ENCODE measurements around the gene PTHLH. TPM values are rescaled to one million over a fixed set of nuclear protein-coding genes. Genes with fewer than 3 reads are reported as not detected.

The PTHLH gene
- total and polyA plus RNA-seq, 8 donors: 0.09 to 0.89 (median 0.27) TPM

DNA sequence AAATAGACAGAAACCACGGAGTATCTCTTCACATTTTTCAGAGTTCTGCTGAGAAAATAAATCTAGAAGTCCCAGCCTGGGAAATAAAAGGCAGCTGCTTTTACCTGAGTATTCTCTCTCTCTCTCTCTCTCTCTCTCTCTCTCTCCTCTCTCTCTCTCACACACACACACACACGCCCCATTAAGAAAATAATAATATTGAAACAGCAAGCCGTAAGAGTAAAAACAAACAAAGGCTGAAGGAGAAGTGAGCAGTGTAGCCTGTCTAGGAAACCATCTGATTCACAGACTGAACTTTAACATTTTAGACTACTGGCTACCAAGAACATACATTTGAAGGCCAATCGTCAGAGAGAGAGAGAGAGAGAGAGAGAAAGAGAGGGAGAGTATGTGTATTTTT, 8.4 kb downstream of the PTHLH start:
- ATAC-seq (no peak), DNase-seq (no peak), FAIRE-seq (no peak)
- intact Hi-C loops (cut with DNase I): no loop called here
- WGBS, 2 donors: 36 to 42% methylated on average over 4 of the region's 4 CpGs
- H3K4me3 ChIP-seq: no peak overlapping the region
- H3K4me1 ChIP-seq: peaks cover 6 to 8% (median 6%) of the 10 kb centered on the region in 3 donors
- no peak overlapping the region for H3K27ac ChIP-seq
- TF ChIP-seq, protein P1, sequence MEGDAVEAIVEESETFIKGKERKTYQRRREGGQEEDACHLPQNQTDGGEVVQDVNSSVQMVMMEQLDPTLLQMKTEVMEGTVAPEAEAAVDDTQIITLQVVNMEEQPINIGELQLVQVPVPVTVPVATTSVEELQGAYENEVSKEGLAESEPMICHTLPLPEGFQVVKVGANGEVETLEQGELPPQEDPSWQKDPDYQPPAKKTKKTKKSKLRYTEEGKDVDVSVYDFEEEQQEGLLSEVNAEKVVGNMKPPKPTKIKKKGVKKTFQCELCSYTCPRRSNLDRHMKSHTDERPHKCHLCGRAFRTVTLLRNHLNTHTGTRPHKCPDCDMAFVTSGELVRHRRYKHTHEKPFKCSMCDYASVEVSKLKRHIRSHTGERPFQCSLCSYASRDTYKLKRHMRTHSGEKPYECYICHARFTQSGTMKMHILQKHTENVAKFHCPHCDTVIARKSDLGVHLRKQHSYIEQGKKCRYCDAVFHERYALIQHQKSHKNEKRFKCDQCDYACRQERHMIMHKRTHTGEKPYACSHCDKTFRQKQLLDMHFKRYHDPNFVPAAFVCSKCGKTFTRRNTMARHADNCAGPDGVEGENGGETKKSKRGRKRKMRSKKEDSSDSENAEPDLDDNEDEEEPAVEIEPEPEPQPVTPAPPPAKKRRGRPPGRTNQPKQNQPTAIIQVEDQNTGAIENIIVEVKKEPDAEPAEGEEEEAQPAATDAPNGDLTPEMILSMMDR (IDR thresholded peaks at IDR 0.05): no peak
- peaks cover 0 to 18% (median 0%) of the 10 kb centered on the region in 4 donors for H3K27me3 ChIP-seq
- no peaks in the 10 kb centered on the region for H3K9me3 ChIP-seq
- no peaks in the 10 kb centered on the region for H3K36me3 ChIP-seq

- no peak for FAIRE-seq
- Histone ChIP-seq H3K27ac (no peak overlapping the region), H3K4me1 (no peaks in the 10 kb centered on the region), H3K36me3 (no peaks in the 10 kb centered on the region), H3K4me3 (no peak overlapping the region), H3K9me3 (no peaks in the 10 kb centered on the region), H3K27me3 (no peaks in the 10 kb centered on the region)
- intact Hi-C loops (cut with DNase I): no loop called here
- no peak for DNase-seq
- TF ChIP-seq, protein P1 (IDR thresholded peaks at IDR 0.05): no peak
- ATAC-seq: no peak
- WGBS, 2 donors: 91 to 93% methylated on average over 3 of the region's 3 CpGs
These were observed 11.7 kb downstream of the PTHLH start for GRCh38 chr12:27960821-27961220.

- intact Hi-C loops (cut with DNase I): no loop called here
- H3K4me3 ChIP-seq: no peak overlapping the region
- no peaks in the 10 kb centered on the region for H3K36me3 ChIP-seq
- DNase-seq (no peak), ATAC-seq (no peak), FAIRE-seq (no peak)
- TF ChIP-seq, protein P1 (IDR thresholded peaks at IDR 0.05): no peak
- H3K9me3 ChIP-seq: no peaks in the 10 kb centered on the region
- H3K4me1 ChIP-seq: no peaks in the 10 kb centered on the region
- WGBS, 2 donors: 82 to 92% methylated on average over 3 of the region's 3 CpGs
- no peaks in the 10 kb centered on the region for H3K27me3 ChIP-seq
- no peak overlapping the region for H3K27ac ChIP-seq
These were observed 13.9 kb downstream of the PTHLH start for GRCh38 chr12:27958675-27959074.

DNA sequence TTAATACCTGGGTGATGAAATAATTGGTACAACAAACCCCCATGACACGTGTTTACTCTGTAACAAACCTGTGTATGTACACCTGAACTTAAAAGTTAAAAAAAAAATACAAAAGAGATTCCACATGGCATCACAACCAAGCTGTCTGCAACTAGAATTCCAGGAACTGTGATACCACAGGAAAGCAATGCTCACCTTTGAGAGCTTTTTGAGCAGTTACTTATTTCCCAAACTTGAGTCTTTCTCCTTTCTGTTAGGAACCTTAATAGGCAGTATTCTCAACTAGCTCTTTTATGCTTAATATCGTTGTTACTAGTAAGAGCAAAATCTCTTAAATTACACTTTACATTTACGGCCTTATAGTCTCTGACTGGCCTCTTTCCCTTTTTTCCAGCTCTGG, 15.2 kb downstream of the PTHLH start:
- Histone ChIP-seq H3K9me3 (no peaks in the 10 kb centered on the region), H3K27me3 (no peaks in the 10 kb centered on the region), H3K4me1 (no peaks in the 10 kb centered on the region), H3K4me3 (no peak overlapping the region), H3K27ac (no peak overlapping the region), H3K36me3 (no peaks in the 10 kb centered on the region)
- TF ChIP-seq, protein P1 (IDR thresholded peaks at IDR 0.05): no peak
- ATAC-seq (no peak), DNase-seq (no peak), FAIRE-seq (no peak)
- intact Hi-C loops (cut with DNase I): no loop called here
- WGBS, 2 donors: 68 to 76% methylated on average over 3 of the region's 3 CpGs

DNA sequence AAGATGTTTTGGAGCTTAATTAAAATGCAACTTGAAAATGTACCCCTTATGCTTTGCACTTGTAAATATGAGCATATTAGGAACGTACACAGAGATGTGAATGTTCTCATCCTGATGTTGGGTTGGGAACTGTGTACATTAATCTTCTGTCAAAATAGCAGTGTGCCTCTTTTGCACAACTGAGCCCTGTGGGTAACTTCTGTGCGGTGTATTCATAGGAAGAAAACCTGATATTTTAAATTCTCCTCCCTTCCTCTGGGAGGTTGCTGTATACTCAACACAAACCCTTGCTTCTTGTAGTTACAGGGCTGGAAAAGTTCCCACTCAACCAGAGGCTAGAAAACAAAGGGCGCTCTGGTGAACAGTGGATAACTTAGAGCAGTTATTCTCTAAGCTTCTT, 18.7 kb downstream of the PTHLH start:
- DNase-seq (no peak), ATAC-seq (no peak), FAIRE-seq (no peak)
- Histone ChIP-seq H3K9me3 (no peaks in the 10 kb centered on the region), H3K4me3 (no peak overlapping the region), H3K4me1 (no peaks in the 10 kb centered on the region), H3K27ac (no peak overlapping the region), H3K36me3 (no peaks in the 10 kb centered on the region), H3K27me3 (no peaks in the 10 kb centered on the region)
- intact Hi-C loops (cut with DNase I): no loop called here
- TF ChIP-seq, protein P1 (IDR thresholded peaks at IDR 0.05): no peak
- 81 to 88% methylated on average over 3 of the region's 3 CpGs for WGBS, 2 donors

Data from pancreas (tissue), 10 donors.